ENCODE measurements around the gene PEAK1. TPM values are rescaled to one million over a fixed set of nuclear protein-coding genes. Genes with fewer than 3 reads are reported as not detected.

The PEAK1 gene
- total and polyA plus RNA-seq, 2 experiments from 2014 or later, result 7.8 to 34.1 TPM

GRCh38 chr15:77369168-77369567 lies 50.7 kb downstream of the PEAK1 start:
- TF ChIP-seq CTCF (conservative IDR thresholded peaks at IDR 0.05; ENCODE audit: low read depth in 2 of 2) (no peak), ZNF114 (CRISPR knock-in tag; IDR thresholded peaks at IDR 0.05) (no peak), NANOG (IDR thresholded peaks at IDR 0.05; ENCODE audit: borderline replicate concordance) (no peak), STAT1 (IDR thresholded peaks at IDR 0.05; ENCODE audit: unreplicated experiment) (no peak), EZH2 (IDR thresholded peaks at IDR 0.05; ENCODE audit: low read depth, unreplicated experiment) (no peak), JUNB (IDR thresholded peaks at IDR 0.05; ENCODE audit: unreplicated experiment) (no peak), ETS1 (IDR thresholded peaks at IDR 0.05) (no peak), EZH2phosphoT487 (IDR thresholded peaks at IDR 0.05; ENCODE audit: unreplicated experiment) (no peak), ZNF331 (CRISPR knock-in tag; IDR thresholded peaks at IDR 0.05; ENCODE audit: low read depth) (no peak), POLR2AphosphoS5 (IDR thresholded peaks at IDR 0.05; ENCODE audit: low read depth) (no peak), ZNF462 (CRISPR knock-in tag; IDR thresholded peaks at IDR 0.05) (no peak), REST (IDR thresholded peaks at IDR 0.05; ENCODE audit: unreplicated experiment) (no peak)
- Histone ChIP-seq H3K36me3 (ENCODE audit: insufficient read depth) (no peaks in the 10 kb centered on the region), H3K4me1 (ENCODE audit: insufficient read depth) (no peaks in the 10 kb centered on the region), H2AFZ (no peak overlapping the region), H3K79me2 (replicated peaks; ENCODE audit: insufficient read depth) (peaks cover 38% of the 10 kb centered on the region), H4K20me1 (replicated peaks; ENCODE audit: insufficient read depth) (peaks cover 9% of the 10 kb centered on the region; the same call in 1 of the 2 replicates), H3K4me2 (no peak overlapping the region), H3F3A (replicated peaks; ENCODE audit: low read depth) (no peaks in the 10 kb centered on the region), H3K27me3 (ENCODE audit: insufficient read depth) (no peaks in the 10 kb centered on the region), H3K9me2 (ENCODE audit: insufficient read depth) (no peaks in the 10 kb centered on the region), H3K4me3 (no peak overlapping the region), H3K27ac (ENCODE audit: low read depth) (no peak overlapping the region)
- DNase-seq (ENCODE audit: low spot score) (no peak), ATAC-seq (no peak)
- H3K9me3 Mint-ChIP-seq, result no peaks in the 10 kb centered on the region; the same call in 2 of the 3 replicates
- H3K27ac Mint-ChIP-seq, result no peak overlapping the region
- no peaks in the 10 kb centered on the region for H3K27me3 Mint-ChIP-seq (ENCODE audit: insufficient read depth, low read depth, poor library complexity)
- no peaks in the 10 kb centered on the region; the same call in 1 of the 3 replicates for H3K36me3 Mint-ChIP-seq (ENCODE audit: low read depth)
- H3K4me3 Mint-ChIP-seq, result no peak overlapping the region
- peaks cover 8% of the 10 kb centered on the region for H3K4me1 Mint-ChIP-seq
